HG02588 (cell line): Measurements from ENCODE around the gene OTOF.

ENCODE experiments used
- ATAC-seq: cut with Tn5 transposase; IDR thresholded peaks from one replicate; pipeline ENCODE4 v1.9.1; 2021; ENCODE audit warnings: mild to moderate bottlenecking, moderate library complexity; ENCODE audit not compliant: unreplicated experiment

OTOF gene

DNA sequence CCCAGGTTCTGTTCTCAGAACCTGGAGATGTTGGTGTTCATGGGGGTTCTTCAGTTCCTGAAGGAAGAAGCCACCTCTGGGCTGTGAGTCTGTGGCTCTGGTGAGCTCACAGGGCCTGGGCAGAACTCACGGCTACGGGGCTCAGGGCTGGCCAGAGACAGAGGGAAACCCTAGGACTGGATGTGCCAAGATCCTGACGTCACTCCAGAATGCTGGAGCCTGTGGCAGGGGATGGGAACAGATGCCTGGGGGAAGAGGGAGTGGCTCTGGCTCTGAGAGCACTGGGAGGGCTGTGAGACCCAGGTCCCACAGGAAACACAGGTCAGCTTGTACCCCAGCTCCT is at the start of gene OTOF:
Gene OTOF, minus strand, starts transcription at position 214 of the 343 bp plus-strand sequence.
- ATAC-seq, result no peak

DNA sequence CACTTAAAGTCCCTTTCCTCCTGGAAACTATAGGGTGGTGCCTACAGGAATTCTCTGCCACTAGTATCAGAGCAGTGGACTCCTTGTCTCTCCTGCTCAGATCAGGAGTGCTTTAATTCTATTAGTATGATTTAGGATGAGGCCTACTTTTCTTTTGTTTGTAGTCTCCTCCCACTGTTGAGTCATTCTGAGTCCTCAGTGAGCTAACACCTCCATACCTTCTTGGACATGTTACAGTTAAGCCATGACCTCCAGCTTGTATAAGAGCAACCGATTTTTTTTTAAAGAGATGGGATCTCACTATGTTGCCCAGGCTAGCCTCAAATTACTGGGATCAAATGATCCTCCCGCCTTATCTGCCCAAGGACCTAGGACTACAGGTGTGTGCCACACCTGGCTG is 48.7 kb upstream of the OTOF start:
- no peak for ATAC-seq

DNA sequence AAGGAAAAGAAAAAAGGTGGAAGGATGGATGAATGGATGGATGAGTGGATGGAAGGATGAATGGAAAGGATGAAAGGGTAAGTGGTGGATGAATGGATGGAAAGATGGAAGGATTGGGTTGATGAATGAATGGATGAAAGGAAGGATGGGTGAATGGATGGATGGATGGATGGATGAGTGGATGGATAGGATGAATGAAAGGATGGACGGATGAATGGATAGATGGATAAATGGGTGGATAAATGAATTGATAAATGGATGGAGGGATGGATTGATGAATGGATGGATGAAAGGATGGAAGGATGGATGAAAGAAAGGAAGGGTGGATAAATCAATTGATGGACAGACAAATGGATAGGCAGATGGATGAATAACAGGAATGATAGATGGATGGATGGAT is 48.2 kb upstream of the OTOF start:
- ATAC-seq, result no peak

DNA sequence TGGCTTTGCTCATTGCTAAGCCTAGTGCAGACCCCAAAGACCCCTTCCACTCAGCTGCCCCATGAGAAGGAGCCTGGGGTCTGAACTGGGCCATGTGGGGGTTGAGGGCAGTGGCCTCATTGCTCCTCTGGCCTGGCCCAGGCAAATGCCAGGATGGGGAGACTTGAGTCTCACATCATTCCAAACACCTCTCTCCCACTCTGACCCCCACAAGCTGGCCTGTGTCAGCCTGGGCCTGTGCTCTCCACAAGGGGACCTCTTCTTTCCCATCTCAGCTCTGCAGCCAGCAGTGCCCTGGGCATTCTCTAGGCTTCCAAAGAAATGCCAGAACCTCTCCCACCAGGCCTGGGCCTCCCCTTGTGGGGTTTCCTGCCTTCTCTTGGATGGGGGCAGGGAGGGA is 45.8 kb upstream of the OTOF start:
- no peak for ATAC-seq

DNA sequence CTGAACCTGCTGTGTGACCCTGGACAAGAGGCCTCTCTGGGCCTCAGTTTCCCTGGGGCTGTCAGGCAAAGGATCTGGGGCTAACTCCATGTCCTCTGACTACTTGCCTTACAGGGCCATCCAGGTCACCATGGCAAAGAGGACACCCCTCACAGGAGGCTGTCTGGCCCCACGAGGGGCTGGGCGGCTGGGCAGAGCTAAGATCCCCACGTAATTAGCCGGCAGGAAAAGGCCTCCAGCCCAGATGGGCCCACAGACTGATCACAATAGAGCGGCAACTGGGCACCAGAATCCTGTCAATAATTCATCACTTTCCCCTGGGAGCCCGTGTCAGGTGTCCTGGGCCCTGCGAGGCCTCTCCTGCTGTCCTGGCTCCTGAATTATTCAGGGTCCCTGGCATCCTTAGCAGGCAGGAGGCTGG is 44.8 kb upstream of the OTOF start:
- ATAC-seq, result no peak

DNA sequence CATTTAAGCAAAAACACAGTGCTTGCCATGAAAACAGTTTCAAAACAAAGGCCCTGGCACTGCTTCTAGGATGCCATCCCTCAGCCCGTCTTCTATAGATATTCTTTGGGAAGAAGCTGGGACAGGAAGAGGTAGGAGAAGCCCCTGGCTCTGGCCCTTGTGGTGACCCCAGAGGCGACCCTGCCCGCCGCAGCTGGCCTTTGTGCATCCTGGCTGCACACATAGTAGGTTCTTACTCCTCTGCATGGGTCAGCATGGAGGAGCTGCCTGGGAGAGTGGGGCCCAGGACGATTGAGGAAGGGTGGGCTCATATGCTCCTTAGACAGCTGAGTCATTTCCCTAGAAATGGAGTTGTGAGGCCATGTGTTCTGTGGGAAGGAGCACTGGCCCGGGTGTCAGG is 44.4 kb upstream of the OTOF start:
- ATAC-seq, result no peak

DNA sequence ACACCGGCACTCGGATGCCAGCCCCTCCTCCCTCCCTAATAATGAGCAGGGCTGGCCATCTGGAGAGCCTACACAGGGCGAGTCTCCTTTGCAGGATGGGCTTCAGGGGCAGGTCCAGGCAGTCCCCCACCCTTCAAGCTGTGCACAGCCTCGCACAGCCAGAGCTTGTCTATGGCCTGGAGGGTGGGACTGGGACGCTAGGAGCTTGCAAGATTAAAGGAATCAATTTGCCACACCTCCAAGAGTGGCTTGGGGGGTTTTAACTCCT is 43.9 kb upstream of the OTOF start:
- no peak for ATAC-seq

DNA sequence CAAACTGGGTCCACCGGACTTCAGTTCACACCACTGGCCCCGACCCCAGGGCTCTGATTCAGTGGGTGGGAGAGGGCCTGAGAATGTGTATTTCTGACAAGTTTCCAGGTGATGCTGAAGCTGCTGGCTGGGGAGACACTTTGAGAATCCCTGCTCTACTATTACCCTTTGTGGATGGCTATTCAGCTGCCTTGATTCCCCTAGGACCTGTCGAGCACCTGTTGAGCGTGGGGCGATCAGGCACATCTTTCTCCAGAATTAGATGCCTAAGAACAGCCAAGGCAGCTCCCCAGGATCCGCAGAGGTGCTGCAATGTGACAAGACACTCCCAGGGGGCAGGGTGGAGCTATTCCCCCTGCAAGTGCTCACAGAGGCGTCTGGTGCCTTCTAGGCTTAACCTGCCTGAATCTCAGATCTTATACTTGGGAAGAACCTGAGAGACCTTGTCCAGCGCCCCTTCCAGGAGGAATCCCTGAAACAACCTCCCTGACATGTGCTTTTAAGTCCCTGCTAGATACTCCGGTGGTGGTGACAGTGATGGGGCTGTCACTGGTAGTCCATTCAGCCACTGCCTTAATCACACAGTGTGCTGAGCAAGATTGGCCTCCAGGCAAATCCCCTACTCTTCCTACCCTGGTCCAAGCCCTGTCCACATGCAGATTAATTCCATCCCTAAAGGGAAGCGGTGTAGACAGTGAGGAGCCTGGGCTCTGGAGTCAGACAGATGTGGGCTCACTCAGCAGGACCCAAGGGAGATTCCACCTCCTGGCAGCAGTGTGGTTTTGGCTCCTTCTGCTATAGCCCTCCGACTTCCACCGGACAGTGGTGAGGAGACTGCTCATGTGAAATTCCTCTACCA is 43.4 kb upstream of the OTOF start:
- ATAC-seq, result no peak

DNA sequence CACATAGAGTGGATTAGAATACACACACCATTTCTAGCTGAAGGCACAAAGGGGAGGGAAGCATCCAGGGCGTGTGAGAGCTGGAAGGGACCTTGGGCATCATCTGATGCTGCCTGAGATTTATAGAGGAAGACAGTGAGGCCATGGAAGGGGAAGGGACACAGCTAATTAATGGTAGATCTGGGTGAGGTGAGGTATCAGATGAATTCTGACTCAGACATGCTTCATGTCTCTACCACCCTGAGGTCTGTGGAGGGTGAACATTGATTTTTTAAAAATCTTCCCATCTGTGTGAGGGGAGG is 42.2 kb upstream of the OTOF start:
- no peak for ATAC-seq

DNA sequence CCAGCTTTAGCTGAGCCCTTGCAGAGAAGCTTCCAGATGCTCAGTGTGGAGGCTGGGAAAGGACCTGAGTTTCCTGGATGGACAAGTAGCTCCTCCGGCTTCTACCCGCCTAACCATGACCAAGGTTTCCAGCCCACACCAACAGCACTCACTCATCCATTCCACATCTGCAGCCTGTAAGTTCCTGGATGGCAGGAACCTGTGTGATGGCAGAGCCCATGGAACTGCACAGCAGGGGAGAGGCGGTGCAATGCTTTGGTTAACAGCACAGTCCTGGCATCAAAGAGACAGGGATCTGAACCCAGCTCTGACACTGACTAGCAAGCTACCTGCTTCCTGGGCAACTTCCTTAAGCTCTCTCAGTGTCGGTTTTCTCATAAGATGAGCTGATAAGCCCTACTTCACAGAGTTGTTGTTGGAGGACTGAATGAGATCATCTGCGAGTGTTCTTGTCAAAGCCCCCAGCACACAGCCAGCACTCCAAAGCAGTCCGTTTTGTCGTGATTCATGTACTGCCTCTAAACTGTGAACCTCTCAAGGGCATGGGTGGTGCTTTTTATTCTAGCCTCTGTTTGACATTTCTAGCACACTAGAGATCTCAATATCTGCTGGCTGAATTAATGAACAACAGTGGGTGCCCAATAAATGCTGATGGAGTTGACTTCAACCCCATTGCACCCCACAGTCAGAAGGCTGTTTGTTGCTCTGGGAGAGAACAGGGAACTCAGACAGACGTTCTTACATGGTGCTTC is 41.6 kb upstream of the OTOF start:
- ATAC-seq, result no peak

DNA sequence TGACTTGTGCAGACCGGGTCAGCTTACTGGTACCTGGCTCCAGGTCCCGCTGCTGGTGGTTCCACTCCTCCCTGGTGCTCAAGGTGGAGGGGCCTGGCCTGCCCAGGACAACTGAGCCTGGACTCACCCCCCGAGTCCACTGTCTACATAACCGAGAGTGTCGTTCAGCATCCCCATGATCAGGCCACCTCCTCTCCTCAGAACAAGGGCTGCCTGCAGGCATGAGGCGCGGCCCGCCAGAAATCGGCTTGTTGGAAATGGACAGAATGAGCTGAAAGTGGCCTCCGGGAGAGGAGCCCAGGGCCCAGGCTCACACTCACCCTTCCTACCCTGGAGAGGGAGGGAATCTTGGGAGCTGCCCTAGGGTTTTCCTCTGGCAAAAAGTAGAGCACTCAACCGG is 38.9 kb upstream of the OTOF start:
- no peak for ATAC-seq

DNA sequence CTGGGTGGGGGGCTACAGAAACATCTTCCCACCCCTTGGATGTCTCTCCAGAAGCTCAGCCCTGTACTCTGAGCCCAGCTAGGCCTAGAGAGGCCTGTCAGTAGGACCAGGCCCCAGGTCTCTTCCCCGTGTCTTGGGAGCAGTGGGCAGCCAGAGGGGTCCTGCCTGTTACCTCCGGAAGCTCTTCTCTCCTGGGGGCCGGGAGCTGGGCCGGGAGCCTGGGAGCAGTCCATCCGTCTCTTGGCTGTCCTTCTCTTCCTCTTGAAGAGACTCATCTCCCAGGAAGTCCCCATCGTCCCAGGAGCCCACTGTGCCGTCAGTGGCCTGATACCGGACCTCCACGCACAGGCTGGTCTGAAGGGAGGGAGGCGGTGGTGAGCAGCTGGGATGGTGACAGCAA is 38.3 kb upstream of the OTOF start:
- no peak for ATAC-seq

DNA sequence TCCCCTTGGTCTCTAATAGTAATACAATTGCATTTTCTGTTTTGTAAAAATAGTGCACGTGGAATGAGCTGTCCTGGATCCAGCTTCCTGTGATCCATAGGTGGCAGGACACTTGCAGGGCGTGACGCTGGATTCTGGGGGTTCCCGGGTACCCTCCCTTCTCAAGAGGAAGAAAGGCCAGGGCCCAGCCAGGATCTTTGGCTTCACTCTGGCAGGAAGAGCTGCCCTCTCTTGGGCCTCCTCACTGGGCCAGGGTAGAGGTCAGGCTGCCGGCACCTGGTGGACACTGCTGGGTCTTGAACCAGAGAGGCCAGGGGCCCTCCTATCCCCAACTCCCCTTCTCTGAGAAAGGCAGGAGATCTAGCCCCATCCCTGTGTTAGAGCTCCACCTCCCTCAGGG is 37.8 kb upstream of the OTOF start:
- no peak for ATAC-seq

DNA sequence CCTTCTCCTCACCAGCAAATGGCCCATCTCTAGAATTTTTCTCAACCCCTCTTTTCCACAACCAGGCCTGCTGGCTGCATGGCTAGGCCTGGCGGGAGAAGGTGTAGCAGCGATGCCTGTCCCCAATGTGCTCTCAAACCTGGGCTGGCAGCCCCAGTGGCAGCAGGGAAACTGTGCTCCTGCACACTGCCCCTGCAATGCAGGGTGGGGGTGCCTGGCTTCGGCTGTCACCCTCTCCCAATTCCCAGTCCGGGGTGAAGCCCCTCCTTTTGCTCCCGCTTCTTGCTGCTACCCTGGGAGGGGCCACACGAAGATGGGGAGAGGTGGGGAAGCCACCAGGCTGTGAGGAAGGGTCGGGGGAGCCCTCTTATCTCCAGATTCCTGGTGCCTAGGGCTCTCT is 36.1 kb upstream of the OTOF start:
- ATAC-seq, result no peak

DNA sequence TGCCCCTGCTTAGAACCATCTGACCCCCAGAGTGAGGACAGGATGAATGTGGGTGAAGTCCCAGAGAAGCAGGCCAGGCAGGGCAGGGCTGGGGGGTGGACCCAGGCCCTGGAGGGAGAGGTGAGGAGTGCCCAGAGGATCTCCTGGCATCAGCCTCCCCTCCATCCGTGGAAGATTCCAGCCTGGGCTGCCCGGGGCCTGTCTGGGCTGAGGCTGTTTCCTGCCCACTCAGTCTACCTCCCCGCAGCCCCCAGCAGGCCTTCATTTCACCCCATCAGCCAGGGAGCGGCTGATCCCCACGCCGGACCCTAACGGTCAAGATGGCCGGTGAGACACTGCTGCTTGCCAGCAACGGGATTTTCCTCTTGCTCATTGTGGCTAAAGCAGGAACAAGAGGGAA is 35.3 kb upstream of the OTOF start:
- ATAC-seq, result no peak

DNA sequence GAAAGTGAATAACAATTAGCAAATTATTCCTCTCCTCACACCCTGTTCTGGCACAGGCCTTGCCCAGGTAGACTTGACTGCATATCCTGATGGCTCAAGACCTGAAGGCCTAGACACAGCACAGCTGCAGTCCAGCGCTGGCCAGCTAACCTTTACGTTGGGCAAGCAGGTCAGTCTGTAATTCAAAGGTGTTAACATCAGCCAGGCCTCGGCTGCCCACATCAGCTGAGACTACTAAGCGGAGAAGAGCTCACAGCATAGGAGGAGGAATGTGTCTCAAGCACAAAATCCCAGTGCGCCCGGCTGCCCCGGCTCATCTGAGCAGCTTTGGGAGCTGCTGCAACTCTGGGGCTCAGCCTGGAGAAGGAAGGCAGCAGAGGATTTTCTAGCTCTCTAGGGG is 33.5 kb upstream of the OTOF start:
- ATAC-seq, result no peak

DNA sequence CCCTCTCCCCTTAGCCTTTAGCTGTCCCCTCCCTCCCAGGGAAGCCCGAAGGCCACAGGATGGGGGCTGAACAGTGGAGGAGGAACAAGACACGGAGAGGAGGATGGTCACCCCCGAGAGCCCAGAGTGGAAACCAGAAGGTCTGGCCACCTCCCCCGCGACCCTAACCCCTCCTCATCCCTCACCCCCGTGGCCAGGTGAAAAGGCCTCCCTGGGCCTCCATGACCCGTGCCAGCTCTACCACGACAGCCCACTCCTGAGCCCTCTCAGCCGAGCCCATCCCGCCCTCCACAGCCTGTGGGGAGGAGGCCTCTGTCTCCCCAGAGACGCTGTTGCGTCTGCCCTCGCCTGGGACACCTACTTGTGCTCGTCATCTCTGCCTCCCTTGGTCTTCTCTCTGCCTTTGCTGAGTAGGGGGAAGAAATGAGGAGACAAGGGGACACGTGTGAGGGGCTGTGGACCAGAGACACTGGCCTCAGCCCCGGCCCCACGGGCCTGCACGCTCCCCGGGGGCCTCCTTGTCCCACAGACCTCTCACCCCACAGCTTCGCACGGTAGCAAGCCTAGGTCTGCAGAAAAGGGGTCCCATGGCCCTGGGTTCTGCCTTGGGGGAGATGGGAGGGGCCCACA is 32.5 kb upstream of the OTOF start:
- ATAC-seq, result no peak

DNA sequence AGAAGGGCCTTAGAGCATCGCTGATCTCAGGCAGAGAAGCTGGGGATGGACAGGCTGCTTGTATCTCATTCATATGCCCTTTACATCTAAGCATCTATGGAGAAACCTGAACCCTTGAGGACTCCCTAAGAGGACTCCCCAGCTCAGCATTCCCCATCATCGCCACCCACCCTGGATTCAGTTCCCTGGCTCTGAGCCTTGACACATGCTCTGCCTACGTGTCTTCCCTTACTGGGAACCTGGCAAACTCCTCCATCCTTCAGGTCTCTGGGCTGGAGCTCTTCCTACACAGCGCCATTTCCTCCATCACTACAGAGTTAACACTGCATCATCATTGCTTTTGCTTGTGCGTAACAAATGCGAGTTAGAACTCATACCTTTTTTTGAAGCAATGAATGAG is 31.2 kb upstream of the OTOF start:
- no peak for ATAC-seq

DNA sequence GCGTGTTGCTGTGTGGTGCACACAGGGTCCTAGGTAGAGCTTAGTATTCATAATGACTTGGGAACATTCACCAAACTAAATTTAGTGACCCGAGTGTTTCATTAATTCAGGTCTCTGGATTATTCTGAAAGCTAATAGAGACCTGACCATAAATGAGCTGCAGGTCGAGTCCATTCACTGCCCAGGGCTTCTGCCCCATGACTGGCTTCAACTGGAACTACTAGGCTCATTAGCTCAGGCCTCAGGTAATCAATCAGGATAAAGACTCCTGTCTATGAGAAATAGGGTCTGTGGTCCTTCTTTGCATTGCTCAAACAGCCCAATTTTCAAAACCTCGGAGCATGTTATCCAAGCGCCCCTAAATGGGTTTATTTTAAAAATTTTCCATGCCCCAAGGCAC is 30.0 kb upstream of the OTOF start:
- no peak for ATAC-seq

DNA sequence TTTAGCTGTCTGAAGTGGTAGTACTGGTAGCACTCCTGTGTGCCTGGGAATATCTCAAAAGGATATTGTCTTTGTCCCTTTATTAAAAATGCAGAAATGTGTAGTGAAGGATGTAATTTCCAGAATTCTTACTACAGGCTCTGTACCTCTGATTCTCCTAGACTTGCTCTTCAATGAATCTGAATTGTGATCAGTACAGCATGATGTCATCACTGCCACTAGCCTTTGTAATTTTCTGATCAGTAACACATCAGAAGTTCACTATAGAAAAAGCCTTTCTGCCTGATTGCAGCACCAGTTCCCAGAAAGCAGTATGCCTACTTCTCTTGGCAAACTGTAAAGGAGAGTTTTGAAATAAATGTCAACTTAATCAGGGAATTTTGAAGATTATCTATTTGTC is 29.2 kb upstream of the OTOF start:
- ATAC-seq, result no peak

DNA sequence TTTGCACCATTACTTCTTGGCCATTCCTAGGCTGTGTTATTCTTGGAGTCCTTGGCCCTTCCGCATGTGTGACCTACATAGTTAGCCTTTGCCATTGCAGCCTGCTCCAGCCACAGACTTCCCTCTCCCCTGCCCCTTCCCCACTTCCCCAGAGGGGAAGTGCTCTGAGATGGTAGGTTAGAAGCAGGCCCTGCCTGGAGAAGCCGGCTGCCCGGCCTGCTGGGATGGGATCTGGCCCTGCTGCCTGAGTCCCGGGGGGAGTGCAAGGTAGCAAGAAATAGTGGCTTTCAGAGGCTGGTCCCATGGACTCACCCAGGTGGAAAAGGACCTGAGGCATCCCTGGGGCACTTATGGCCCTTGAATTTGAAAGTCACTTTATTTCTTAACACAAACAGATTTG is 28.4 kb upstream of the OTOF start:
- no peak for ATAC-seq

DNA sequence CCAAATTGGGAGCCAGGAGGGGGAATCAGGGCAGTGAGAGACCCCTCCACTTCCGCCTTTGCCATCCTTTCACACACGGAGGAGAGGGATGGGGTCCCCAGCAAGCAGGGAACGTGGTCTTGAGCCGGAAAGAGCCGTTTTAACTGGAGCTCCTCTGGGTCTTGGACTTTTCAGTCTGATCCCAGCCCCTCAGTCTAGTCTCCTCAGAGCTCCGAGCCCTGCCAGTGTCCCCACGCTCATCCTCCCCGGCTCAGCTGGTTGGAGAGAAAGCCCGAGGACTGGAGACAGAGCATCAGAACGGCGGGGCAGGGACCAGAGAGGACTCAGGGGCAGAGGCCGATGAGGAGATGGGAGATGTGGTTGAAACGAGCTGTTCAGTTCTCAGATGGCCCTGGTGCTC is 26.1 kb upstream of the OTOF start:
- no peak for ATAC-seq
